SHP77 (cell line): ENCODE results near the gene PCSK9.

Experiments
- DNase-seq, 2 experiments: peaks; one replicate each; lab custom pipeline; 2025; lab: John Stamatoyannopoulos, UW

The PCSK9 gene

DNA sequence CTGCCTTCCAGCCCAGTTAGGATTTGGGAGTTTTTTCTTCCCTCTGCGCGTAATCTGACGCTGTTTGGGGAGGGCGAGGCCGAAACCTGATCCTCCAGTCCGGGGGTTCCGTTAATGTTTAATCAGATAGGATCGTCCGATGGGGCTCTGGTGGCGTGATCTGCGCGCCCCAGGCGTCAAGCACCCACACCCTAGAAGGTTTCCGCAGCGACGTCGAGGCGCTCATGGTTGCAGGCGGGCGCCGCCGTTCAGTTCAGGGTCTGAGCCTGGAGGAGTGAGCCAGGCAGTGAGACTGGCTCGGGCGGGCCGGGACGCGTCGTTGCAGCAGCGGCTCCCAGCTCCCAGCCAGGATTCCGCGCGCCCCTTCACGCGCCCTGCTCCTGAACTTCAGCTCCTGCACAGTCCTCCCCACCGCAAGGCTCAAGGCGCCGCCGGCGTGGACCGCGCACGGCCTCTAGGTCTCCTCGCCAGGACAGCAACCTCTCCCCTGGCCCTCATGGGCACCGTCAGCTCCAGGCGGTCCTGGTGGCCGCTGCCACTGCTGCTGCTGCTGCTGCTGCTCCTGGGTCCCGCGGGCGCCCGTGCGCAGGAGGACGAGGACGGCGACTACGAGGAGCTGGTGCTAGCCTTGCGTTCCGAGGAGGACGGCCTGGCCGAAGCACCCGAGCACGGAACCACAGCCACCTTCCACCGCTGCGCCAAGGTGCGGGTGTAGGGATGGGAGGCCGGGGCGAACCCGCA, at the start of gene PCSK9:
PCSK9 (plus strand) TSS at position 207 of the 741 bp plus-strand sequence; CDS start at position 497, 290 bp downstream.
- DNase-seq = no peak

DNA sequence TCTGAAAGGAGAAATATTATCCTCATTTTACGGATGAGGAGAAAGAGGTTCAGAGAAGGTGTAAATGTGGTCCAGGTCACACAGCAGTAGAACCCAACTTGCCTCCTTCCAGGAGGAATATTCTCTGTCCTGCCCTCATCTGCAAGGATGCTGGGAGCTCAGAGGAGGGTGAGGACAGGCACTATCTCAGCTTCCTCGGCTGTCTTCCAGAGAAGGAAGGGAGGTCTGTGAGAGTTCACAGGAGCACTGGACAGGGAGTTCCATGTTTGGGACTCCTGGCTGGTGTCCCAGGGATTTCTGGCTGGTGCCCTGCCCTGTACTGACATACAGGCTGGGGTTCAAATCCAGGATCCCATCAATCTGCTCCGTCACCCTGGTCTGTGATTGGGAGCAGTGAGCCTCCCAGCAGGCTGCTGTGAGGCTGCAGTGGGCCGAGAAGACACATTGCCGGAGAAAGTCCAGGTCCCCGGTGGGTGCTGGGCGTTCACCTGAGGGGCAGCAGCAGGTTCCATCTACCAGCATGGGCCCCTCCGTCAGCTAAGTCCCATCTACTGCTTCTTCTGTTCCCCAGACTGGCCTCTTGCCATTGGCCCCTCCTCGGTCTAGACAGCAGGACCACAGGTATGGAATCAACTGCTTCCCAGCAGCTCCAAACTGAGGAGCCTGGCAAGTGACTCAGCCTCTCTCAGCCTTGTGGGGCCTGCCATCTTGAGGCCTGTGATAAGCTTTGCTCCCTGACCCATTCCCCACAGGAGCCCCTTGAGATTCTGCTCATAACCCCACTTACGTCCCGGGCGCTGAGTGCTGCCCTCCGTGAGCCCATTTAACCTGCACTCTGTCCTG, 49.2 kb upstream of the PCSK9 start:
- no peak for DNase-seq

DNA sequence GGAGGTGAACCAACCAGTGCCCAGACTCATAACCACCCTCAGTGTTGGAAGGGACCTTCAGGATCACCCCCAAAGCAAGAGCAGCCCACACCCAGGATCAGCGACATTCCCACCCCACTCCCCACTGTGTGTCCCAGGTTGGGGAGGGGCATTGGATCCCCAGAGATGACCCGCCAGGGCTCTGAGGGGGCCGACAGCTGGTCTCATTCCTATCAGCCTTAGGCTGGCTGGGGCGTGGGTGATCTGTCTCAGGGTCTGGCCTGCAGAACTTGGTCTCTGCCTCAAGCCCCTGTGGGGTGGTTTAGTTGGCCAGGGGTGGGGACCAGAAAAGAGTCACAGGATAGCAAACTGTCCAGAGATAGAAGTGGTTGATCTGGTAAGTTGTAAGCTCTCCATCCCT, 48.4 kb upstream of the PCSK9 start:
- no peak for DNase-seq

DNA sequence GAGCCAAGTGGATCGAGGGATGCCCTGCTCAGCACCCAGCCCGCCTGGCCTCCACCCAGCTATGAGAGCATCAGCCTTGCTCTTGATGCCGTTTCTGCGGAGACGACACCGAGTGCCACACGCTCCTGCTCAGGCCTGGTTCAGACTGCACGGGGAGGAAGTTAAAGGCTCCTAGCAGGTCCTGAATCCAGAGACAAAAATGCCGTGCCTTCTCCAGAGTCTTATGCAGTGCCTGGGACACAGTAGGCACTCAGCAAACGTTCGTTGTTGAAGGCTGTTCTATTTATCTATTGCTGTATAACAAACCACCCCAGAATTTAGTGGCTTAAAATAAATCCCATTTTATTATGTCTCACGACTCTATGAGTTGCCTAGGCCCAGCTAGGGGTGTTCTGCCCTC, 47.4 kb upstream of the PCSK9 start:
- DNase-seq = no peak

DNA sequence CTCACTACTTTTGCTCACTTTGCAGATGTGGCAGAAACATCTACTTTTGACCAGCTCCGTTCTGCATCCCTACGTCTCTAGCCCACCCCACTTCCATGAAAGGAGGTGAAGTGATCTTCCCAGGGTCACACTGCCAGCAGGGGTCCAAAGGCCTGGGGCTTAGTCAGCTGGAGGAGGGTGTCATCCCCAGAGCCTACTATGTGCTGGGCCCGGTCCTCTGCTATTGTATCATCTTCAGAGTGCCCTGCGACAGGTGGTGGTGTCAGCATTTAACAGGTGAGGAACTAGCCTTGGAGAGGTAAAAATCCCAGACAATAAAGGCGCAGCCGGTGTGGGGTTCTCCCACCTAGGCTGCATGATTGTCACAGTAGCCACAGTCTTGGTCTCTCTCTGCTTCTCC, 46.2 kb upstream of the PCSK9 start:
- DNase-seq = no peak

DNA sequence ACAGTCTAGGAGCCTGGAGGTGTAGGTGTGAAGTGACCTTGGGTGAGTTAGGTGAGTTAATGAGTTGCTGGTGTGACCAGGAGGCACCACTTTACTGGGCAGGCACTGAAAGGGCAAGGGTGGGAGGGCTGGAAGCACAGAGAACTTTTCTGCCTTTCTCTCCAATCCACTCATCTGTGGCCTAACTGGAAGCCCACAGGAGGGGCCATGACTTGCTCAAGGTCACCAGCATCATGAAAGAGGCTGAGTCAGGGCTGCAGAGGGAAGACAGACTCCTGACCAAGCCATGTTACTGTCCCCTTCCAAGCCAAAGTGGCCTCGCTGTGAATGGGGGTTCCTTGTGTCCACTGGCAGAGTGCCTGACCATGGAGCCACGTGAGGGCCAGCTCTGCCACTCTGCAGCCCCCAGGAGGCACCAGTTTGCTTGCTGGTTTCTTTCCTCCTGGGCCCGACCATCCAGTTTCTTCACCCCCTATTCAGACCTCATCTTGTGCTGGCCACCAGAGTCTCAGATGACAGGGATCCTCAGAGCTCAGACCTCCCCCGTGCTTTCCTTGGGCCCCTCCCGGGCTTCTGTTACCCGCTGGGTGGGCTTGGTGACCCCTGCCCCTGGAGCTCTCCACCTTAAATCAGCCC, 44.9 kb upstream of the PCSK9 start:
- DNase-seq = no peak

DNA sequence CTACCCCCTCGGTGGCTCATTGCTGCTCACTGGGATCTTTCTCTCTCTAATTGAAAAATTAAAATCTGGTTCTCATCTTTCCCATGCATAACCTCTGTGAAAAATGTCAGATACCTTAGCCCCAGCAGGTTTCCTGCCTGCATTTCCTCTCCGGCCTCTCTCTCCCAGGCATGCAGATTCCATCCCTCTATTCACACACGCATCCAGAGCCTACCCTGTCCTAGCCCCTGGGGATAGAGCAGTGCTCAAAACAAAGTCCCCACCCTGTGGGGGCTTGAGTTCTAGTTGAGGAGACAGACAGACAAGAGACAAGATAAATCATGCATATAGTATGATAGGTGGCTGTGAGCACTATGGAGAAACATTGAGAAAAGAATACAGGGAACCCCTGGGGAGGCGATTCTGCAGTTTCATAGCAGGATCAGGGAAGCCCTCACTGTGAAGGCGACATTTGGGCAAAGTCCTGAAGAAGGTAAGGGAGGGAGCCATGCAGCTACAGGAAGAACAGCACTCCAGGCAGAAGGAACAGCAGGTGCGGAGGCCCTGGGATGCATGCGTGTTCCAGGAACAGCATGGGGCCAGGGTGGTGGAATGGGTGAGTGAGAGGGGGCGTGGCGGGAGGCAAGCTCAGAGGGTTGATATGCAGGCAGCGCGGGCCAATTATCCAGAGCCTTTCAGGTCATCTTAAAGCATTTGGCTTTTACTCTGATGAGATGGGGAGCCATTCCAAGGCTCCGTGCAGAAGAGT, 44.2 kb upstream of the PCSK9 start:
- DNase-seq = peak; percentile 23 to 31

DNA sequence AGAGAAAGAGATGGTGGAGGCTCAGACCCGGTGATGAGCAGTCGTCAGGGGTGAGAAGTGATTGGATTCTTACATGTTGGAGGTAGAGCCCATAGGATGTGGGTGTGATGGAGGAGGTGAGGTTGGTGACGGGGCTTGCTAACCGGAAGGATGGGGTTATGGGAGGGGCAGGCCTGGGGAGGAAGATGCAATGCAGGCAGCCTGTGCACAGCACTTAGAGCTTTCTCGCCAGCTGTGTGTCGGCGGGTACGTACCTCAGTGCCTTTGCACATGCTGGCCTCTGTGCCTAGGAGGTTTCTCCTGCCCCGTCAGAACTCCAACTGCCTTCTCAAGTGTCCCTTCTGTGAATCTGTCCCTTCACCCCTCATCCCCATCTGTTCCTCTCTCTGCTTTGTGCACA, 43.5 kb upstream of the PCSK9 start:
- no peak for DNase-seq

DNA sequence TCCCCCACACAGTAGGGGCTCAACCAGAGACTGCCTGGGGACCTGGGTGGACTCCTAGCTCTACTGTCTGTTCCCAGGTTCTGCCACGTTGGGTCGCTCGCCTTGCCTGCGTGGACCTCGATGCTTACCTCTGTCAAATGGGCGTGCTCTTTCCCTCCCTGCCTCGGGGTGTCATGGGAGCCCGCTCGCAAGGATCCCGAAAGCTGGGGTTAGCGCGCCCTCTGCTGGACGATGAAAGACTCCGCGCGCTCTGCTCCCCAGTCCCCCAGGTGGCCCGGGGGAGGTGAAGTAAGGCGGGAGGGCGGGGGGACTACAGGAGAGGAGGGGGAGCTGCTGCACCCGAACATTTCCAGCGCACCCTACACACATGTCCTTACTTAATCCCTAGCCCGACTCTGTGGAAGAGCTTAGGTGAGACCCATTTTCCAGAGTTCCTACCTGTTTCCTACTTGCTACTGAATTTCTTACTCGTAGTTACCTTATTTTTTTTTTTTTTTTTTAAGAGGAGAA, 42.9 kb upstream of the PCSK9 start:
- DNase-seq = peak; percentile 78 to 83

DNA sequence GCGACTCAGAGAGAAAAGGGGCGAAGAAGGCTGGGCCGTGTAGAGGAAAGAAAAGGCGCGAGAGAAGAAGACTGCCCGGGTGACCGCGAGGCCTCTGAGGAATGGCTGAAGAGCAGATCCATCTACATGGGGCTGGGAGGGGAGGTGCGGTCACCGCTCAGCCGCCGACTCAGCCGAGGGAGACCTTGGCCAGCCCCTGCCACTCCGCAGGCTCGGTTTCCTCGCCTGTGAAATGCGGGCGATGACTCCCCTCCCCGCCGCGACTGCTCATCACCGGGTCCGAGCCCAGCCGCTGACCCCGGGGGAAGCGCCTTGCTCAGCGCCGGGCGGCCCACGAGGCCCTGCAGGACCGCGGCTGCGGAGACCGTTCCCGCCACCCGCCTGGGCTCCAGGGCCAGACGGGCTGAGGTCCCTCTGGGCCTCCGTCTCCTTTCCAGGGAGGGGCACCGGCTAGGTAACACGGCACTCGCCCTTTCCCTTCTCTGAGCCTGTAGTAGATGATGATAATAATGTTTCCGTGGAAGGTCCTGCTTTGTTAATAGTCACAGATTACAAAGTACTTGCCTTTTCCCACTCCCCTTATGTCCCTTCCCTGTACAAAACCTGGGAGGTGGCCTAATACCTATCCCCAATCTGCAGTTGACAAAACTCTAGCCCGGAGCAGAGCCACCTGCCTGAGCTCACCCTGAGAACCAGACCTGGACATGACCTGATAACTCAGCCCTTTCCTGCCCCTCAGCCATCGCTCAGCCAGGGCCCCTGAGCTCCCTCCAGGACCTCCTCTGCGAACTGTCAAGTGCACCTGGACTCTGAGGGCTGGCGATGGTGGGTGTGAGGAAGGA, 42.3 kb upstream of the PCSK9 start:
- no peak for DNase-seq

DNA sequence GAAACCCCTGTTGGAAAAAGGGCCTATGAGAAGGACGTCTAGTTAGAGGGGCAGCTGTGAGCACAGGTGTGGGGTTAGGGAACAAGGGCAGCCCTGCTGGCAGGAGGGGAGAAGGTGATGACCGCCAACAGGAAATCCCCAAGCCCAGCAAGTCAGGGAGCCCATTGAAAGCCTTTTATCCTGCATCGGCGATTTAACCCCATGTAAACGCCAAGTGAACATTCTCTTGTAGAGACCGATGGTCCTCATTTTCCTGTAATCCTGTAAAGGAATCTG, 41.7 kb upstream of the PCSK9 start:
- DNase-seq = no peak

DNA sequence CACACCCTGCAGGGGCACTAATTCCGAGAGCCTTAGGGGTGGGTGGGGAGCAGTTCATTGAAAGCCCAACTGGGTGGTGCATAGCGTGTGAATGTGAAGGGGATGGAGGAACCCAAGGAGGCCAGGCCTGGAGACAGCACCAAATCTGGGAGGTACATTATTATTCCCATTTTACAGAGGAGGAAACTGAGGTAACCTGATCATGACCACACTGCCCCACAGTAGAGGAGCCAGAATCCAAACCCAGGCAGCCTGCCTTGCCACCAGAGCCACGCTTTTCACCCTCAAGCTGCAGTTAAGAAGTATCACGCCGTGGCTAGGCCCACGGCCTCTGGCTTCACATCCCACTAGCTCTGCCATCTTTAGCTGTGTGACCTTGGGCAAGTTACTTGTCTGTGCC, 41.2 kb upstream of the PCSK9 start:
- no peak for DNase-seq

DNA sequence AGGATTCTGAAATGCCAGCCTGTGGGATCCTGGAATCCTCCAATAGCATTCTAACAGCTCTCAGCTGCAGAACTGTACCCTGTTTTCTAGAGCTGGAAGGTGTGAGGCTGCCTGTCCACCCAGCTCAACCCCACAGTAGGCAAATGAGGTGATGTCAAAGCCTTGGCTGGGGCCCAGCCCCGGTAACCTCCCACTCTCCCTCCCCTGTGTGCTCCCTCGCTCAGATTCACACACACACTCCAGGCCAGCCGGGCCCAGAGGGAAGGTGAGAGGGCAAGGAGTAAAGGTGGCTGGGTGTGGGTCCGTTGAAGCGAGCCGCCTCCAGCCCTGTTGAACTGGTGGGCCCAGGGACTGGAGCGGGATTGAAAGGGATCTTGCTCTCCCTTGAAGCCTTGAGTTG, 40.7 kb upstream of the PCSK9 start, which contains the start of gene BSND:
BSND (plus strand) TSS at position 257 of the 400 bp plus-strand sequence. CDS start 254 bp downstream, outside the sequence.
- peak; percentile 57 to 64 for DNase-seq

DNA sequence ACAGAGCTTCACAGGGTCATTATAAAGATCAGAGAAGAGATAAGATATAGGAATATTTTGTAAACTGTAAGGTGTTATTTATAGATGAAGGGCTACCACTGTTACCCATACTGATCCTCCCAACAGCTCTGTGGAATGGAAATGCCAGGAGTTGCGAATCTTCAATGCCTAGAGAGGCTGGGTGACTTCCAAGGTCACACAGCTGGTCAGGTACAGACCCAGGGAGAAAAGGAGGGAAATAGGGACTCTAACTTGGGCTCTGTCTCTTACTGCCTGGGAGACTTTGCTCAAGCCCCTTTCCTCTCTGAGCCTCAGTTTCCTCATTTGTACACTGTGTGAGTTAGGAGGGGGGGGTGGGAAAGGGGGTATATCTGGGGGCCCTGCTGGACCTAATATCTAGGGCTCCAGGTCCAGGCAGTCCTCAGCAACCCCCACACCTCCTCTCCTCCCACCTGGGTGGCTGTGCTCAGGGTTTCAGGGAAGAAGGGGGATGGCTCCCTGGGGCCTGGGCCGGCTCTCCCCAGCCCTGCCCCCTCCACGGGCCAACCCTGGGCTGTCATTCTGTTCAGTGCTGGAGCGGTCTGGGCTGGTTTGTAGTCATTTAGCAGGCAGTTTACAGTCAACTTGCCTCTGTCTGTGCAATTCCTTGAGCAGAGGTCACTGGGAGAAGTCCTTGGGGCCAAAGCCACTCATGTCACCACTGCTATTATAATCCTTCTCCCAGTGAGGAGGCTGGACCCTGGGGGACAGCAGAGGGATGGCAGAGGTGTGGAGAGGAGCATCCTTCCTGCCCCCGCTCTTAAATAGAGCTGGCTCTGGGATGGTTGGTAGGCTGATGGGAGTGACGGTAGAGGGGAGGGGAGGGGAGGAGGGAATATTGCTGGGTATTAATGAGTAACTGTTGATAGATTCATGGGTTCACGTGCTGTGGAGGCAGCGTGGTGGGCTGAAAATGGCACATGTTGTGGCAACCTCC, 39.0 kb upstream of the PCSK9 start:
- DNase-seq = no peak

DNA sequence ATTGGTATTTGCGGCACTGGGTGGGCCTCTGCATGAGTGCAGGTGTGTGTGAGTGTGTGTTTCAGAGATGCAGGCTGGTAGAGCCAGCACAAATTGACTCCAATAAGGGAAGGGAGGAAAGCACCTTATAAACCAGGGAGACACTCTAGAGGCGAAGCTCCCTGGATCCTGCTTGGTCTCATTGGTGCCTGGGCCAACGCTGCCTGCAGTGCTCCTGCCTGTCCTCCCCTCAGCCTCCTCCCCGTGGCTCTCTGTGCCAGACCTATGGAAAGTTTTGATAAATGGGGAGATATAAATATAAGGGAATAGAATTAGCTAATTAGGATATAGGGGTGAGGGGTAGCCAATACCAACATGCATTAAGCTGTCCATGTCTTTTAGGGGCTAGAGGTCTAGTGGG, 38.0 kb upstream of the PCSK9 start:
- no peak for DNase-seq

DNA sequence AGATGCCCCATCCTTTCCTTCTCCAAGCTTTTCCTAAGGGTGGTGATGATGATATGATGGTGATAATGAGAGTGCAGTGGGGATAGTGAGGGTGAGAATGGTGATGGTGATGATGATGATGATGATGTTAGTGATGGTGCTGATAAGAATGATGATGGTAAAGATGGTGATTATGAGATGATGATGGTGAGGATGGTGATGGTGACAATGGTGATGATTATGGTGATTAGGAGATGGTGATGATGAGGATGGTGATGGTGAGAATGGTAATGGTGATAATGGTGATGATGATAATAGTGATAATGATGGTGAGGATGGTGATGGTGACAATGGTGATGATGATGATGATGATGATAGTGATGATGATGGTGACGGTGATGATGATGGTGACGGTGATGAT, 36.7 kb upstream of the PCSK9 start:
- DNase-seq = no peak

DNA sequence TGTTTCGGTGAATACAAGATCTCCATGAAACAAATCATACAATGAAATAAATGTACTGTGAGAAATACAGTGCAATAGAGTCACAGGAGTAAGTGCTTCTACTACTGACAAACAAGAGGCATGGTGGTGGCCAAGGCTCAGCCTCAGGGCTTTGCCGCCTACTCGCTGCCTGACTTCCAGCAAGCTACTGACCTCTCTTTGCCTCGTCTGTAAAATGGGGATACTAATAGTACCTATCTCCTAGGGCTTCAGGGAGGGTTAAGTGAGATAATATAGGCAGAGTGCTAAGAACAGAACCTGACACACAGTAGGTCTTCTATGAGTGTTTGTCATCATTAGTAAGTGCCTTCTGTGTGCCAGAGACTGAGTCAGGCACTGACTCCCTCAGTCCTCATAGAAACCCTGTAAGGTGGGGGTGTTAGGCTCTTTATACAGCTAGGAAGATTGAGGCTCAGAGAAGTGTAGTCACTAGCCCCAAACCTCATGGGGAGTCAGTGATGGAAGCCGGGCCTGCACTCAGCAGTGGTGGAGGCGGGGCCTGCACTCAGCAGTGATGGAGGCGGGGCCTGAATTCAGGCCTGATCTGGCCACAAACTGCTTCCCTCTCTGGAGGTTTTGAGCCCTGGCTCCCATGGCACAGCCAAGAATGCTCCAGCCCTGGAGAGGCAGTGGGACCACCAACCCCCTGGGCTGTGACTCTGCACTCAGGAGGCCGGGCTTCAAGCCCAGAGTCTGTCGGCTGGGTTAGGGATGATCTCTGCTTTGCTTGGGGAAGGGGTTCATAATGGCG, 33.8 kb upstream of the PCSK9 start:
- DNase-seq = no peak

DNA sequence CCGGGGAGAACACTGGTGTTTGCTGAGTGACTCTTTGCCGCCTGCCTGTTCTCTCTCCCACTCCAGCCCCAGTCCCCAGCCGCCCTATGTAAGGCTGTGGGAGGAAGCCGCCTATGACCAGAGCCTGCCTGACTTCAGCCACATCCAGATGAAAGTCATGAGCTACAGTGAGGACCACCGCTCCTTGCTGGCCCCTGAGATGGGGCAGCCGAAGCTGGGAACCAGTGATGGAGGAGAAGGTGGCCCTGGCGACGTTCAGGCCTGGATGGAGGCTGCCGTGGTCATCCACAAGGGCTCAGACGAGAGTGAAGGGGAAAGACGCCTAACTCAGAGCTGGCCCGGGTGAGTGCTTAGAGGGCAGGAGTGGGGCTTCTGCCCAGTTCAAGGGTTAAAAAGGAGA, 32.4 kb upstream of the PCSK9 start:
- no peak for DNase-seq

DNA sequence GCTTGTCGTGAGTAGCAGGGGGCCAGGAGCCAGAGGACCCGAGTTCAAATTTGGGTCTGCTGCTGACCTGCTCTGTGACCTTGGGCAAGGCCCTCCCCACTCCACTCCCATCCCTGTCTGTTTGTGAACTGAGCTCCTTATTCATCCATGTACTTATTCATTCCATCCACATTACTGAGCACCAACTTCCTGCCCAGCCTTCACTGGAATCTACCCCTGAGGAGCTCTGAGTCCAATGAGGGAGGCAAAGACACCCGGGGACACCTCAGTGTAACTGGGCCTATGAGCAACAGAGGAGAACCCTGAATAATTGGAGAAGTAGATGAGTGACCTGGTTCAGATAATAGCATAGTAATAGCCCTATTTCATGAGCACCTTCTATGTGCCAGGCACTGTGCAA, 31.7 kb upstream of the PCSK9 start:
- DNase-seq = no peak
